GM12873 (cell line): Measurements from ENCODE around the gene PRMT5.

ENCODE experiments used
- CTCF ChIP-seq: IDR thresholded peaks from 2 replicates; pipeline ENCODE4 v1.5.1; 2012; ENCODE audit warnings: low read depth, mild to moderate bottlenecking, moderate library complexity, low read length, control low read depth; ENCODE audit not compliant: insufficient read depth; ENCODE audit errors: missing control alignments

Gene PRMT5

GRCh38 chr14:22952418-22952817, 23.2 kb upstream of the PRMT5 start:
- TF ChIP-seq CTCF = no peak

GRCh38 chr14:22945642-22946041, 16.5 kb upstream of the PRMT5 start:
- TF ChIP-seq CTCF = no peak

GRCh38 chr14:22939684-22940083, 10.5 kb upstream of the PRMT5 start:
- TF ChIP-seq CTCF = no peak

- no peak for TF ChIP-seq CTCF
These were observed 6.0 kb upstream of the PRMT5 start for GRCh38 chr14:22935156-22935555.

- no peak for TF ChIP-seq CTCF
These were observed 3.0 kb upstream of the PRMT5 start for GRCh38 chr14:22932146-22932545.

- TF ChIP-seq CTCF = no peak
These were observed 787 bp upstream of the PRMT5 start for GRCh38 chr14:22929961-22930364.

GRCh38 chr14:22928237-22929103, 706 bp downstream of the PRMT5 start:
- no peak for TF ChIP-seq CTCF
